GM12892 (cell line): ENCODE results near the gene PRR14.

Source experiments
- POLR2AphosphoS5 ChIP-seq: IDR thresholded peaks from 2 replicates; pipeline ENCODE4 v1.6.1; 2011; ENCODE audit warnings: low read depth, low read length, control low read depth
- TAF1 ChIP-seq: IDR thresholded peaks from 2 replicates; pipeline ENCODE4 v1.6.1; 2011; ENCODE audit warnings: low read depth, mild to moderate bottlenecking, control low read depth, low read length, borderline replicate concordance

DNA sequence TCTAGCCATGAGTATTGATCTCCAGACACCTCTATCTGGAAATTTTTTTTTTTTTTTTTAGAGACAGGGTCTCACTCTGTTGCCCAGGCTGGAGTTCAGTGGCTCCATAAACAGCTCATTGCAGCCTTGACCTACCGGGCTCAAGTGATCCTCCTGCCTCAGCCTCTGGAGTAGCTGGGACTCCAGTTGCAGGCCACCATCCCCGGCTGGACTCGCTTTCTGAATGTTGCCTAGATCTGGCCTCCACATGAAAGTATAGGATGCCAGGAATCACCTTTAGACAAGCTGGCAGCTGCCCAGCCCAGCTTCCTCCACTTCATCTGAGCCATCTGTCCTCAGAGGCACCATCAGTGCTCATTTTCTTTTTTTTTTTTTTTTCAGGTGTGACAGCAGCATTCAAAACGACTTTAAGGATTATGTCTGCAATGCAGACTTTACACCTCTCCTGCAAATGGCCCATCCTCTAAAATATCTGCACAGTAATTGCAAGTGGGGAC lies 6.4 kb upstream of the PRR14 start:
- TF ChIP-seq POLR2AphosphoS5 = no peak
- TF ChIP-seq TAF1 = no peak
